Eye (tissue), 1 donor: ENCODE measurements around the gene NDUFV3.
"Not testable (repeated sequence)": the region's sequence is repeated elsewhere in the genome, so short reads cannot be mapped to it uniquely, and the experiment has no call there.

Source experiments
- DNase-seq: peaks from one replicate; pipeline ENCODE4 v3.0.0-alpha.2; 2015

Gene NDUFV3

DNA sequence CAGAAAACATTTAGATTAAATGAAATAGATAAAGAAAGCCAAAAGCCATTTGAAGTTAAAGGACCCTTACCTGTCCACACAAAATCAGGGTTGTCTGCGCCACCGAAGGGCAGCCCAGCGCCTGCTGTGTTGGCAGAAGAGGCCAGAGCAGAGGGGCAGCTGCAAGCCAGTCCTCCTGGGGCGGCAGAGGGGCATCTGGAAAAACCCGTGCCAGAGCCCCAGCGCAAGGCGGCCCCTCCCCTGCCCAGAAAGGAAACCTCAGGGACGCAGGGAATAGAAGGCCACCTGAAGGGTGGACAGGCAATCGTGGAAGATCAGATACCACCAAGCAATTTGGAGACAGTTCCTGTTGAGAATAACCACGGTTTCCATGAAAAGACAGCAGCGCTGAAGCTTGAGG, 10.7 kb downstream of the NDUFV3 start:
- DNase-seq: no peak

DNA sequence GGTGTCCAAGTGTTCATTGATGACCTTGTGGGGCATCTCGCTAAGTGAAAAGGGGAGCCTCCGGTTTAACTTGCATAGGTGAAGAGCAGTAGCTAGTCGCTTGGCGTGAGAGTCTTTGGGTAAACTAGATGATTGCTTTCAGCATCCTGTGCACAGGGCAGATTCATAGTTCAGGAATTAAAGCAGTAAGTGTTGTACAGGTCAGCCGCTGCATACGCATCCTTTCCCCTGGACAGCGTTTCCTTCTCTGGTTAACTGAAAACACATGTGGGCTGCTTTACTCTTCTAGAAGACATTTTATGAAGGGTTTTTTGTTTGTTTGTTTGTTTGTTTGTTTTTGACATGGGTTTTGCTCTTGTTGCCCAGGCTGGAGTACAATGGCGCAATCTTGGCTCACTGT, 12.1 kb downstream of the NDUFV3 start:
- DNase-seq: no peak

GRCh38 chr21:42906233-42906632, 13.1 kb downstream of the NDUFV3 start:
- no peak for DNase-seq

GRCh38 chr21:42908484-42908883, 15.4 kb downstream of the NDUFV3 start:
- DNase-seq: not testable (repeated sequence)

DNA sequence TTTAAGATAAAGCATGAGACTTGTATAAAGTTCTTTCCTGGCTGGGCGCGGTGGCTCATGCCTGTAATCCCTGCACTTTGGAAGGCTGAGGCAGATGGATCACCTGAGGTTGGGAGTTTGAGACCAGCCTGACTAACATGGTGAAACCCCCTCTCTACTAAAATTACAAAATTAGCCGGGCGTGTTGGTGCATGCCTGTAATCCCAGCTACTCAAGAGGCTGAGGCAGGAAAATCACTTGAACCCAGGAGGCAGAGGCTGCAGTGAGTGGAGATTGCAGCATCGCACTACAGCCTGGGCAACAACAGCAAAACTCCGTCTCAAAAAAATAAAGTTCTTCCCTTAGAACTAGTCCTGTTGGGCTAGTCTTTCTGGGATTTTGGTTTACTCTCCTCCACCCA, 18.8 kb downstream of the NDUFV3 start:
- DNase-seq: not testable (repeated sequence)

GRCh38 chr21:42913476-42913875, 20.4 kb downstream of the NDUFV3 start:
- DNase-seq: no peak

- no peak for DNase-seq
Measured at GRCh38 chr21:42918291-42918690, 25.2 kb downstream of the NDUFV3 start.

DNA sequence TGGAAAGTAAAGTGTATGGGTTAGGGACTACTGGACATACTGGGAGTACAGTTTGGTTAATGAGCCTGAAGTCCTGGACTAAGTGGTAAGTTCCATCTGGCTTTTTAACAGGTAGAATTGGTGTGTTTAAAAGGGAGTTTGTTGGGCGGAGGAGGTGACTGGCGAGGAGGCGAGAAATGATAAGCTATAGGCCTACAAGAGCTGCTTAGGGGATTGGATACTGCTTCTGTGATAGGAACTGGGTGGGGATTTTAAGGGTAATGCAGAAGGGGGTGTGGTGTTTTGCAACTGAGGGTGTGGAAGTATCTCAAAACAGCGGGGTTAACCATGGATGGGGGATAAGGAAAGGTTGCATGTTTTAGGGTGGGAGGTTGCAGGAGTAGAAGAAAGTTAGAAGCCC, 28.8 kb downstream of the NDUFV3 start:
- DNase-seq: no peak

GRCh38 chr21:42922918-42923317, 29.8 kb downstream of the NDUFV3 start:
- no peak for DNase-seq

- DNase-seq: peak; percentile 94
Measured at GRCh38 chr21:42923553-42924432, 30.7 kb downstream of the NDUFV3 start.

DNA sequence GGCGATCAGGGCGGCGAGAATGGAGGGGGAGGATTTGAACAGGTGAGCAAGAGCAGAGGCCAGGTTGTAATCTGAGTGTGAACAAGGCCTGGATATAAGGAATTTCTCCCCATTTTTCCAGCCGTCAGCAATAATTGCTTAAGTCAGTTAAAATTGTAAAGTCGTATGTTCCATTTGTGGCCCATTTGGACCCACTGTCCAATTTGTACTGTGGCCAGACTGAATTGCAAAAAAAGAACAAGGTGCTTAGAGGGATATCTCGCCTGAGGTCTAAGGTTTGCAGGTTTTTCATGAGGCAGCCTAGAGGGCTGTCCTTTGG, 31.3 kb downstream of the NDUFV3 start:
- DNase-seq: no peak

DNA sequence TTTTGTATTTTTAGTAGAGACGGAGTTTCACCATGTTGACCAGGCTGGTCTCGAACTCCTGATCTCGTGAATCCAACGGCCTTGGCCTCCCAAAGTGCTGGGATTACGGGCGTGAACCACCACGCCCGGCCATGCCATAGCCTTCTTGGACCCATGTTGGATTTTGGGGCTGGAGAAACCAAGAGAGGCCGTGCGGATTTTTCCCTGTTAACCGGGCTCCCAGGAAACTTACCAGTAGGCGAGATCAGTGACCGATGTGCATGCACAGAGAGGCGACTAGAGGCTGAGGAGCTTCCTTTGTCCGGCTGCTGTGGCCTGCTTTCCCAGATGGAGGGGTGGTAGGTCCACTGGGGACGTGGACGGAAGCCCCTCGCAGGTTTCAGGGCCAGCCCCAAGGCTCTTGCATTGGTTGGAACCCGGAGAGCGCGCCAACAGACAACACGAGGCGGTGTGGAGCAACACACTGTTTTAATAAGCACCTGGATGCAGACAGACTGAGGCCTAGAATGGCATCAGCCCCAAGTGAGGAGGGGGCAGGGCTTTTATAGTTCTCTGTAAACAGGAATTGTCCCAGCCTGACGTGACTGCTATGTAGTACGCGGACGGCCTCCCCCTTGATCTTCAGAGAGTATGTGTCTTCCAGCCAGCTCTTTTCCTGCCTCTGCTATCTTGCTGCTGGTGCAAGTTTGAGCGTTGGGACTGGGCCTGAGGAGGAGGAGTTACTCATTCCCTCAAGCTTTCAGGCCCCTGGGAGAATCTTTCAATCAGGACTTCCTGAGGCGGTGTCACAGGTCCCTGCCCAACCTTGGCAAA, 32.2 kb downstream of the NDUFV3 start, which contains the start of gene ERVH48-1:
TSS of gene ERVH48-1 (minus strand) at position 517 of the 813 bp plus-strand sequence. CDS start 6,624 bp downstream, outside the sequence.
- DNase-seq: no peak

DNA sequence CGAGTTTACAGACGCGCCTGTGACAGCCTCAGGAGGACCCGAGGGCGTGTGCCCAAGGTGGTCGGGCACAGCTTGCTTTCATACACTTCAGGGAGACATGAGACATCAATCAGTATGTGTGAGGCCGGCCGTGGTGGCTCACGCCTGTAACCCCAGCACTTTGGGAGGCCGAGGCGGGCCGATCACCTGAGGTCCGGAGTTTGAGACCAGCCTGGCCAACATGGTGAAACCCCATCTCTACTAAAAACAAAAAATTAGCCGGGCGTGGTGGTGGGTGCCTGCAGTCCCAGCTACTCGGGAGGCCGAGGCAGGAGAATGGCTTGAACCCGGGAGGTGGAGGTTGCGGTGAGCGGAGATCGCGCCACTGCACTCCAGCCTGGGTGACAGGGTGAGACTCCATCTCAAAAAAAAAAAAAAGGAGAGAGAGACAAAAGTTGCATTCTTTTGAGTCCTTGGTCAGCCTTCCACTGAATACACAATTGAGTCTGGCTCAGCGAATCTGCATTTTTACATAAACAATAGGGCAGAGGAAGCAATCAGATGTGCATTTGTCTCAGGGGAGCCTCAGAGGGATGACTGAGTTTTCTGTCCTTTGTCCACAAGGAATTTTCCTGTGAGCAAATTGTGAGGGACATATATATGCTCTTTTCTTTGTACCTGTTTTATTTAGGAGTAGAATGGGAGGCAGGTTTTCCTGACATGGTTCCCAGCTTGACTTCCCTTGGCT, 34.5 kb downstream of the NDUFV3 start:
- DNase-seq: not testable (repeated sequence)

- DNase-seq: no peak
Measured at GRCh38 chr21:42929969-42930368, 36.9 kb downstream of the NDUFV3 start.

DNA sequence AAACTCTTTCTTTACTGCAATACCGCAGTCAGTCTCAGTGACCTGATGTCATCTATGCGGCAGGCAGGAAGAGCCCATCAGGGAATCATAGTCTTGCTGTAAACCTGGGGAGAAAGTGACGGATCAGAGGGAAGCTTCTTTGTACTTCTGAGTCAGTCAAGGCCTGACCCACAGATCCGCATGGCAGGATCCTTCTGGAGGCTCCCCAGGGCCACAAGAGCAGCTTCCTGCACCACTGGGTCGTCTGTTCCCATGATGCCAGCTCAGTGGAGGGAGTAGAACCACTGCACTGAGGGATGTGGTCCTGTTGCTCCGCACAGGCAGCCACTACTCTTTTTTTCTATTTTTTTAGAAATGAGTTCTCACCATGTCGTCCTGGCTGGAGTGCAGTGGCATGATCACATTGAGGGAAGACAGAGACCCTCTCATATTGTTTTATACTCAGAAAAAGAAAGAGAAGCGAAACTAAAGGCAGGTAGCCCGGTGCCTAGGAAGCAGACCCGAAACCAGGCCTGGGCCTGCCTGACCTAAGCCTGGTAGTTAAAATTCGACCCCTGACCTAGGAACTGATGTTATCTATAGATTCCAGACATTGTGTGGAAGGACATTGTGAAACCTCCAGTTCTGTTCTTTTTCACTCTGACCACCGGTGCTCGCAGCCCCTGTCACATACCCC, 38.6 kb downstream of the NDUFV3 start:
- no peak for DNase-seq

GRCh38 chr21:42932378-42933136, 39.4 kb downstream of the NDUFV3 start:
- not testable (repeated sequence) for DNase-seq

DNA sequence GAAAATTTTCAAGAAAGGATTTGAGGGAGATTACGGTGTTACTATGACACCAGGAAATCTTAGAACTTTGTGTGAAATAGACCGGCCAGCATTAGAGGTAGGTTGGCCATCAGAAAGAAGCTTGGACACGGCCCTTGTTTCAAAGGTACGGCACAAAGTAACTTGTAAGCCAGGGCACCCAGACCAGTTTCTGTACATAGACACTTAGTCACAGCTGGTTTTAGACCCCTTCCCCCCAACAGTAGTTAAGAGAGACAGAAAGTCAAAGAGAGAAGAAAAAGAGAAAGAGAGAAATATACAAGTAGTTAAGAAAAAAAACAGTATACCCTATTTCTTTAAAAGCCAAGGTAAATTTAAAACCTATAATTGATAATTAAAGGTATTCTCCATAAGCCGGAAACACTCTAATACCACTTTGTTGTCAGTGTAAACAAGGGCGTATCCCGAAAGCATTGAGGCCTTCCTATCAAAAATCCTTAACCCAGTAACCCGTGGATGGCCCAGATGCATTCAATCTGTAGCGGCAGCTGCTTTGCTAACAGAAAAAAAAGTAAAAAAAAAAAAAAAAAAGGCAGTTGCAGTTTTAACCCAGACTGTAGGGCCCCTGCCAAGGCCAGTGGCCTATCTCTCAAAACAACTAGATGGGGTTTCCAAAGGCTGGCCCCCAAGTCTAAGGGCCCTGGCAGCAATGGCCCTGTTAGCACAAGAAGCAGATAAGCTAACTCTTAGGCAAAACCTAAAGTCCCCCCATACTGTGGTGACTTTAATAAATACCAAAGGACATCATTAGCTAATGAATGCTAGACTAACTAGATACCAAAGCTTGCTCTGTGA, 40.2 kb downstream of the NDUFV3 start:
- DNase-seq: not testable (repeated sequence)

- DNase-seq: not testable (repeated sequence)
Measured at GRCh38 chr21:42933973-42934372, 40.9 kb downstream of the NDUFV3 start.

GRCh38 chr21:42936360-42936759, 43.3 kb downstream of the NDUFV3 start:
- not testable (repeated sequence) for DNase-seq

GRCh38 chr21:42937034-42937940, 44.2 kb downstream of the NDUFV3 start:
- not testable (repeated sequence) for DNase-seq
